Measurements from ENCODE around the gene ALAS1.

ALAS1 gene

GRCh38 chr3:52222319-52223221, 24.6 kb downstream of the ALAS1 start:
- DNase-seq = no peak

- no peak for DNase-seq
Measured at GRCh38 chr3:52223449-52224408, 25.8 kb downstream of the ALAS1 start.

- no peak for DNase-seq
Measured at GRCh38 chr3:52225452-52226228, 27.7 kb downstream of the ALAS1 start, which contains the start of gene TLR9. Gene TLR9, minus strand, starts transcription at chr3:52225645. Its CDS starts 116 bp downstream, at chr3:52225529.

- DNase-seq = no peak
Measured at GRCh38 chr3:52226229-52226817, 28.4 kb downstream of the ALAS1 start.

GRCh38 chr3:52227117-52227516, 29.2 kb downstream of the ALAS1 start:
- no peak for DNase-seq

- DNase-seq = no peak
Measured at GRCh38 chr3:52227766-52228165, 29.8 kb downstream of the ALAS1 start.

GRCh38 chr3:52228266-52228665, 30.3 kb downstream of the ALAS1 start:
- no peak for DNase-seq

- DNase-seq = no peak
Measured at GRCh38 chr3:52228751-52229291, 30.9 kb downstream of the ALAS1 start.

- no peak for DNase-seq
Measured at GRCh38 chr3:52229656-52230055, 31.7 kb downstream of the ALAS1 start.

- DNase-seq = no peak
Measured at GRCh38 chr3:52230461-52230860, 32.5 kb downstream of the ALAS1 start.

GRCh38 chr3:52230889-52231499, 33.0 kb downstream of the ALAS1 start:
- no peak for DNase-seq

GRCh38 chr3:52231502-52232278, 33.7 kb downstream of the ALAS1 start:
- DNase-seq = no peak

- no peak for DNase-seq
Measured at GRCh38 chr3:52232279-52233107, 34.5 kb downstream of the ALAS1 start.

- no peak for DNase-seq
Measured at GRCh38 chr3:52233108-52233591, 35.2 kb downstream of the ALAS1 start.

GRCh38 chr3:52233968-52234367, 36.0 kb downstream of the ALAS1 start:
- DNase-seq = no peak

- DNase-seq = no peak
Measured at GRCh38 chr3:52234516-52235447, 36.8 kb downstream of the ALAS1 start.

- DNase-seq = no peak
Measured at GRCh38 chr3:52236424-52236886, 38.5 kb downstream of the ALAS1 start.

- DNase-seq = no peak
Measured at GRCh38 chr3:52237006-52237656, 39.2 kb downstream of the ALAS1 start.
